Small intestine (tissue), 7 donors: ENCODE measurements around the gene SYT8. TPM values are rescaled to one million over a fixed set of nuclear protein-coding genes. Genes with fewer than 3 reads are reported as not detected.

Source experiments
- DNase-seq, 2 donors: peaks; one replicate each; pipeline versions ENCODE4 v3.0.0 to v3.0.0-alpha.2; 2013
- FAIRE-seq: peaks from 2 replicates; lab custom pipeline; 2012; peaks lifted over from hg19 to GRCh38; lab: Jason Lieb, UNC
- H3K27ac ChIP-seq, 3 donors: one replicate each; pipeline ENCODE4 v1.5.1; 2013; ENCODE audit warnings: low read length in 2 of 3, mild to moderate bottlenecking in 2 of 3, control low read depth in 1 of 3, inconsistent platforms in 1 of 3, low read depth in 1 of 3, moderate library complexity in 1 of 3
- H3K27me3 ChIP-seq, 3 donors: one replicate each; pipeline ENCODE4 v1.6.1; 2013; ENCODE audit warnings: low read length in 3 of 3, inconsistent platforms in 1 of 3; ENCODE audit not compliant: control insufficient read depth in 3 of 3, insufficient read depth in 3 of 3
- H3K36me3 ChIP-seq, 3 donors: one replicate each; pipeline ENCODE4 v1.6.1; 2013; ENCODE audit warnings: low read length in 3 of 3, inconsistent platforms in 1 of 3, low read depth in 1 of 3, mild to moderate bottlenecking in 1 of 3, moderate library complexity in 1 of 3; ENCODE audit not compliant: control insufficient read depth in 3 of 3, insufficient read depth in 2 of 3
- H3K4me1 ChIP-seq, 3 donors: one replicate each; pipeline ENCODE4 v1.6.1; 2013; ENCODE audit warnings: low read length in 2 of 3, inconsistent platforms in 1 of 3, low read depth in 1 of 3, mild to moderate bottlenecking in 1 of 3, moderate library complexity in 1 of 3; ENCODE audit not compliant: control insufficient read depth in 3 of 3, insufficient read depth in 2 of 3
- H3K4me3 ChIP-seq, 3 donors: one replicate each; pipeline ENCODE4 v1.5.1; 2013; ENCODE audit warnings: low read length in 3 of 3, control low read depth in 1 of 3, inconsistent platforms in 1 of 3, low read depth in 1 of 3, mild to moderate bottlenecking in 1 of 3, moderate library complexity in 1 of 3
- H3K9me3 ChIP-seq, 2 donors: one replicate each; pipeline ENCODE4 v1.6.1; 2013; ENCODE audit warnings: low read depth in 1 of 2, low read length in 1 of 2; ENCODE audit not compliant: control insufficient read depth in 2 of 2, insufficient read depth in 1 of 2
- WGBS, 3 donors: extraction: QIAGEN DNeasy Blood & Tissue Kit; methylation state at CpG; one replicate each; pipeline ENCODE4 v1.1.7; 2013; 5-methylcytosine and 5-hydroxymethylcytosine counted together
- polyA plus RNA-seq, 4 donors: library from polyadenylated mRNA; stranded (reverse) in 3 of 4; unstranded in 1 of 4; fragments of 200-250 nt in 3 of 4; fragments of 120-200 nt in 1 of 4; gene quantifications; one replicate each; pipeline versions ENCODE4 v1.2.1 to v1.2.3, GENCODE V29; 2013
- donor health status: healthy with polysubstance abuse.
- donor health status: control.
- donor health status: control.
- donor health status: Bipolar disorder and iron deficiency.
- donor health status: healthy.

SYT8 gene
- polyA plus RNA-seq, 4 donors: 3.1 to 46.5 (median 24.2) TPM

DNA sequence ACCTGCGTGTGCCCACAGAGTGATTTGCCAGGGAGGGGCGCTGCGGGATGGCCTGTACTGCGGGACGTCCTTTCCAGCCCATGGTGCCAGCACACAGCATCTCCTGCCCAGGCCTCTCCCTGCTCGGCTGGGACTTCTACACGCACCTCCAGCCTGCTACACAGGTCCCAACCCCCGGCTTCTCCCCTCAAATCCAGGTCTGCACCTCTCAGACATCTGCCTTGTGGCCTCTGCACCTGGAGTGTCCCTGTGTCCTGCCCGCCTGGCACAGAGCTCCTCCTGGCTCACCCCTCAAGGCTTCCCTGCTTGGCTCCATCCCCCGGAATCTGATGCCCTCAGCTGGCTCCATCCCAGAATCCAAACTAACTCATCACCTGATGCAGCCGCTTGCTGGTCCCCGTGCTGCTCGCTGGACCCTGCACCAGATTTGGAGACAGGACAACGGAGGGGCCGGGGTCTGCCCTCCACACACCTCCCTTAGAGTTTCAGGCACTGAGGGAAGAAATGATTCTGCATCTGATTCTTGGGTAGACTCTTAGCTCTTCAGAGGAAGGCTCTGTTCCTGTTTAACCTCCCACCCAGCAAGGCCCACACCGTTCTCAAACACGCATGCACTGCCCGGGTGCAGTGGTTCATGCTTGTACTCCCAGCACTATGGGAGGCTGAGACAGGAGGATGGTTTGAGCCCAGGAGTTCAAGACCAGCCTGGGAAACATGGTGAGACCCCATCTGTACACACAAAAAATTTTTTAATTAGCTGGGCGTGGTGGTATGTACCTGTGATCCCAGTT, 14.0 kb downstream of the SYT8 start:
- FAIRE-seq: no peak
- H3K9me3 ChIP-seq: no peaks in the 10 kb centered on the region
- H3K4me3 ChIP-seq: no peak overlapping the region
- no peaks in the 10 kb centered on the region for H3K36me3 ChIP-seq
- H3K27ac ChIP-seq: no peak overlapping the region
- DNase-seq: no peak
- peaks cover 2 to 9% (median 5%) of the 10 kb centered on the region in 3 donors for H3K4me1 ChIP-seq
- no peaks in the 10 kb centered on the region for H3K27me3 ChIP-seq
- WGBS, 3 donors: 78 to 93% (median 92%) methylated on average over 19 of the region's 19 CpGs

DNA sequence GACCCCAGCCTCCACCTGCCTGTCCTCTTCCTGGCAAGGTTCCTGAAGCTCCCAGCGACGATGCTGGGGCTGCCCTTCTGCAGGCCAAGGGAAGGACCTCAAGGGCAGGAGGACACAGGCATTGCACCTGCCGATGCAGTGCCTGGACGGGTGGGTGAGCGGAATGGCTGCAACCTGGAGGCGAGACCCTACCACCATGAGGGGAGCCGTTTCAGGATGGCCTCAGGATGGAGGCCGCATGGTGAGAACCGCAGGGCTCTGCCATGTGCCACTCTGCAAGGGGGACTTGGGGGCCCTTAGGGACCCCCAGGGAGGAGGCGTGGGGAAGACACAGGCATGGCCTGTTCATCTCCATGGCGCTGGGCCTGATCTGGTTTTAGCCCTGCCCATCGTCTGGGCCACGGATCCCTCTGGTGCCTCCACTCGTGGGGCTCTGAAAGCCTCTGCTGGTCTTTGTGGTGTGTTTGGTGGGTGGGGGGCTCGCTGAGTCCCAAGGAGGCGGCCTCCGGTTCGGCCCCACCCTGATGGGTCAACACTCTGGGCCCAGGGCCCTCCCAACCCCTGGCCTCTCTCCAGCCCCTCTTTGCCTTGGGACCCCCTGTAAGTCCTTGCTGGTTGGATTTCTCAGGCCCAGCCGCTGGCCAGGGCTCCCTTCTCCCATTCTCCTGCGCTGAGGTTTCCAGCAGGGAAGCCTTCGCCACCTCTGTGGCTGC, 16.8 kb downstream of the SYT8 start:
- 75 to 84% (median 82%) methylated on average over 20 to 21 of the region's 21 CpGs for WGBS, 3 donors
- H3K27ac ChIP-seq: peak overlapping the region in 2 of 3 donors; percentile 53 to 98
- peaks cover 0 to 2% (median 0%) of the 10 kb centered on the region in 3 donors for H3K4me1 ChIP-seq
- no peaks in the 10 kb centered on the region for H3K9me3 ChIP-seq
- DNase-seq (no peak), FAIRE-seq (no peak)
- no peak overlapping the region for H3K4me3 ChIP-seq
- H3K36me3 ChIP-seq: no peaks in the 10 kb centered on the region
- H3K27me3 ChIP-seq: no peaks in the 10 kb centered on the region

- Histone ChIP-seq H3K27ac (peak overlapping the region in 2 of 3 donors; percentile 12 to 98), H3K27me3 (no peaks in the 10 kb centered on the region), H3K4me3 (no peak overlapping the region), H3K36me3 (no peaks in the 10 kb centered on the region), H3K4me1 (peaks cover 0 to 2% (median 0%) of the 10 kb centered on the region in 3 donors), H3K9me3 (no peaks in the 10 kb centered on the region)
- FAIRE-seq (no peak), DNase-seq (no peak)
- 70 to 80% (median 78%) methylated on average over 25 of the region's 25 CpGs for WGBS, 3 donors
Measured at GRCh38 chr11:1852271-1852876, 17.6 kb downstream of the SYT8 start.

DNA sequence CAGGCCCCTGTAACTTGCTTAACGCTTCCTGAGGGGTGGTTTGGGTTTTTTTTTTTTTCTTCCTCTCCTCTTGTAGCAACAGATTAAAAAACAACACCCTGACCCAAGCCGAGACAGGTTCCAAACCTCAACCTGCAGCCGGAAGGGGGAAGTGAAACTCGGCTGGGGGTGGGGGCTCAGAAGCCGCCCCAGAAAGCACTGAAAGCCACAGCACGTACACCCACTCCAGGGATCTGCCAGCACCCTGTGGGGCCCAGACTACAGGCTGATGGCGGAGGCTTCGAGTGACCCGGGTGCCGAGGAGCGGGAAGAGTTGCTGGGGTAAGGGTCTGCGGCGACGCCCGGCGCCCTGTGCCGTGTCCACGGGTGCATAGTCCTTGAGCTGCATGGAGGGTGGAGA, 18.1 kb downstream of the SYT8 start, which contains the start of gene LSP1:
TSS of gene LSP1 (plus strand) at position 208 of the 400 bp plus-strand sequence. CDS start at position 269, 61 bp downstream.
- peak in 1 of 2 donors; percentile 66 for DNase-seq
- Histone ChIP-seq H3K4me1 (peaks cover 0 to 2% (median 0%) of the 10 kb centered on the region in 3 donors), H3K4me3 (peak within 1 kb of the TSS; percentile 13 to 54 (median 51)), H3K27me3 (no peaks in the 10 kb centered on the region), H3K27ac (peak within 1 kb of the TSS in 2 of 3 donors; percentile 57 to 98), H3K9me3 (no peaks in the 10 kb centered on the region), H3K36me3 (no peaks in the 10 kb centered on the region)
- no peak for FAIRE-seq
- 58 to 64% (median 63%) methylated on average over 18 of the region's 18 CpGs for WGBS, 3 donors

GRCh38 chr11:1853376-1854131, 18.8 kb downstream of the SYT8 start:
- DNase-seq (no peak), FAIRE-seq (no peak)
- Histone ChIP-seq H3K27me3 (no peaks in the 10 kb centered on the region), H3K4me3 (peak overlapping the region; percentile 13 to 54 (median 51)), H3K36me3 (no peaks in the 10 kb centered on the region), H3K27ac (peak overlapping the region in 2 of 3 donors; percentile 57 to 73), H3K4me1 (peaks cover 0 to 2% (median 0%) of the 10 kb centered on the region in 3 donors), H3K9me3 (no peaks in the 10 kb centered on the region)
- WGBS, 3 donors: 59 to 75% (median 70%) methylated on average over 19 of the region's 19 CpGs

DNA sequence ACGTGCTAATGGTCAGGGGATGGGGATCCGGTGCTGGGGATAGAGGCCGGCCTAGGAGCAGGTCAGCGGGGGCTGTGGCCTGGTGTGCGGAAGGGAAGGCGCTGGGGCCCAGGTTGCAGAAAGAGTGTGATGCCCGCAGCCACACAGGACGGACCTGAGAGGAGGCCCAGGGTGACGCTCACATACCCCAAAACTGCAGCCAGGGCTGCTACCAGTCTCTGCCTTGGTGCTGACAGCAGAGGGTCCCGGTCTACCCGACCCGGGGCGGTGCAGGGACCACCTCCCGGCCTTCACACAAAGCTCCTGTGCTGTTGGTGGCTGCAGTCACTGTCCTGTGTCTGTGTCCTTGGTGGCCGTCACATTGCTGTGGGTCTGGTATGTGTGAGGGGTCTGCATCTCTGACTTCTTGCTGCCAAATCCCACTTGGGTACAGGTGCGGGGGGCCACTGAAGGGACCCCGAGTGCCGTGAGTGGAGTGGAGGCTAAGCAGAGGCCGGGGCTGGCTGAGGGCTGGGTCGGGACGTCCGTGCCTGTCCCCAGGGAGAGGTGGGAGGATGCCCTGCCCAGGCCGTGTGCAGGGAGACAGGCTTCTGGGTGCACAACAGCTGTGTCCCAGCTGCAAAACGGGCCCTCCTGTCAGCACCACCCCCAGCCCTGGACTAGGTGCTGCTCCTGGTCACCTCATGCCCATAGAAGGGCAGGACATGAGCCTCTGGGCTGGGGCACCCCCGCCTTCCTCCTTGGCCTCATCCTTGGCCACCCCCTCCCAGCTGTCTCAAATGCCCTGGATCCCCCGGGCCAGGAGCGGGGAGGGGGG, 19.6 kb downstream of the SYT8 start:
- Histone ChIP-seq H3K27ac (peak overlapping the region in 1 of 3 donors; percentile 12), H3K4me3 (peak overlapping the region in 2 of 3 donors; percentile 51 to 54), H3K36me3 (no peaks in the 10 kb centered on the region), H3K4me1 (peaks cover 0 to 2% (median 0%) of the 10 kb centered on the region in 3 donors), H3K27me3 (no peaks in the 10 kb centered on the region), H3K9me3 (no peaks in the 10 kb centered on the region)
- WGBS, 3 donors: 51 to 73% (median 73%) methylated on average over 23 to 27 of the region's 27 CpGs
- no peak for FAIRE-seq
- no peak for DNase-seq
